ENCODE results near the gene MSRB3. TPM values are rescaled to one million over a fixed set of nuclear protein-coding genes. Genes with fewer than 3 reads are reported as not detected.

The MSRB3 gene
- total and polyA plus RNA-seq, 2 donors (not counting 3 experiments of a cell fraction or from before 2014, with no cell fraction given), result 20.0 to 59.3 TPM

GRCh38 chr12:65511134-65511834 is 232.8 kb downstream of the MSRB3 start:
- ChIA-PET CTCF (interaction anchor here (1.0 kb wide), 3 partner anchors 12 to 205 kb away, joined by 3 to 4 read pairs (median 3); no protein-coding TSS in a partner anchor), POLR2A (interaction anchor here (0.7 kb wide), 1 partner anchor 12 kb away, joined by 3 read pairs; no protein-coding TSS in a partner anchor)
- Histone ChIP-seq H4K20me1 (replicated peaks; ENCODE audit: control insufficient read depth, extremely low read depth, insufficient read depth, low read length) (no peaks in the 10 kb centered on the region), H3K9ac (replicated peaks; ENCODE audit: extremely low read depth, insufficient read depth, low read length) (no peak overlapping the region), H3K4me3 (replicated peaks in 1 of 3; ENCODE audit: insufficient read depth in 1 of 3, low read depth in 1 of 3, low read length in 3 of 3) (no peak overlapping the region), H2AFZ (ENCODE audit: low read depth, low read length) (no peak overlapping the region), H3K27me3 (ENCODE audit: control insufficient read depth in 2 of 2, insufficient read depth in 2 of 2, low read length in 2 of 2) (no peaks in the 10 kb centered on the region), H3K4me2 (ENCODE audit: insufficient read depth, low read length) (no peak overlapping the region), H3K4me1 (ENCODE audit: control insufficient read depth, extremely low read depth, insufficient read depth, low read length) (no peaks in the 10 kb centered on the region), H3K9me3 (replicated peaks; ENCODE audit: control insufficient read depth, insufficient read depth, low read length) (no peaks in the 10 kb centered on the region), H3K9me1 (replicated peaks; ENCODE audit: control insufficient read depth, extremely low read depth, insufficient read depth, low read length) (no peaks in the 10 kb centered on the region), H3K36me3 (ENCODE audit: control insufficient read depth in 2 of 2, extremely low read depth in 1 of 2, insufficient read depth in 2 of 2, low read length in 2 of 2) (no peaks in the 10 kb centered on the region), H3K27ac (ENCODE audit: insufficient read depth, low read depth, low read length) (no peak overlapping the region), H3K79me2 (ENCODE audit: control insufficient read depth, insufficient read depth, low read length) (no peaks in the 10 kb centered on the region)
- DNase-seq (ENCODE audit: low read depth, low spot score), result peak; percentile 14
- intact Hi-C loops (cut with micrococcal nuclease), result no loop called here
- no TSS peak for BruUV-seq (replicated peaks)
- no peak for FAIRE-seq
- TF ChIP-seq CTCF (IDR thresholded peaks at IDR 0.05; ENCODE audit: extremely low read depth in 1 of 2, insufficient read depth in 1 of 2, low read depth in 1 of 2, low read length in 2 of 2), result no peak
- no peak for TF ChIP-seq FOS (IDR thresholded peaks at IDR 0.05; ENCODE audit: borderline replicate concordance, insufficient read depth, low read length)
- TF ChIP-seq MYC (IDR thresholded peaks at IDR 0.05; ENCODE audit: low read depth, low read length), result no peak
- no peak for TF ChIP-seq EZH2 (IDR thresholded peaks at IDR 0.05; ENCODE audit: borderline replicate concordance, low read depth, low read length, severe bottlenecking)
- TF ChIP-seq JUN (IDR thresholded peaks at IDR 0.05; ENCODE audit: borderline replicate concordance, insufficient read depth, insufficient read length, low read depth), result no peak
- TF ChIP-seq MAX (IDR thresholded peaks at IDR 0.05; ENCODE audit: insufficient read depth, insufficient read length), result no peak
- no peak for TF ChIP-seq POLR2AphosphoS5 (IDR thresholded peaks at IDR 0.05; ENCODE audit: insufficient read depth, low read depth, low read length)
- no peak for TF ChIP-seq GATA2 (IDR thresholded peaks at IDR 0.05; ENCODE audit: insufficient read depth, insufficient read length, low read depth, low read length)
- no peak for TF ChIP-seq POLR2A (IDR thresholded peaks at IDR 0.05; ENCODE audit: low read depth, low read length)
- dilution Hi-C loops (cut with MboI; ENCODE audit: extremely low pct_ligation_motif_present, low sequenced_read_pairs), result no loop called here
